ENCODE data around the gene SPATA6L. TPM values are rescaled to one million over a fixed set of nuclear protein-coding genes. Genes with fewer than 3 reads are reported as not detected.

SPATA6L gene
- total and polyA plus RNA-seq, 10 of the 15 experiments (the other 5 are each of a cell fraction or from before 2014, with no cell fraction given) = 0.37 to 1.6 (median 0.91) TPM

GRCh38 chr9:4642351-4642750 is 23.9 kb downstream of the SPATA6L start (continued):
- no peak for TF ChIP-seq ZNF24 (IDR thresholded peaks at IDR 0.05)
- TF ChIP-seq HSF1 (IDR thresholded peaks at IDR 0.05; ENCODE audit: low read depth, low read length) = no peak
- no peak for TF ChIP-seq FOXK2 (IDR thresholded peaks at IDR 0.05)

- CTCF ChIA-PET = interaction anchor here (0.7 to 2.0 kb wide), 7 partner anchors 35 to 760 kb away, joined by 3 to 12 read pairs (median 4); no protein-coding TSS in a partner anchor
- in situ Hi-C loops (cut with MboI) (no loop called here), intact Hi-C loops (cut with micrococcal nuclease; ENCODE audit: unreplicated experiment) (loop anchor here (2.0 kb wide), 1 partner anchor 257 kb away; no protein-coding TSS in a partner anchor)
- Histone ChIP-seq H3K4me3 (no peak overlapping the region), H3K4me2 (ENCODE audit: control insufficient read depth, insufficient read depth) (no peak overlapping the region), H3K27ac (ENCODE audit: control insufficient read depth, insufficient read depth) (no peak overlapping the region), H2AFZ (ENCODE audit: control insufficient read depth, low read depth, low read length) (no peak overlapping the region), H3K4me1 (ENCODE audit: control insufficient read depth, insufficient read depth, low read length) (no peaks in the 10 kb centered on the region), H4K20me1 (ENCODE audit: control insufficient read depth, insufficient read depth) (no peaks in the 10 kb centered on the region), H3K9me3 (replicated peaks; ENCODE audit: control insufficient read depth, insufficient read depth, low read length) (no peaks in the 10 kb centered on the region), H3K79me2 (ENCODE audit: control insufficient read depth, insufficient read depth, low read length) (no peaks in the 10 kb centered on the region), H3K27me3 (replicated peaks in 1 of 2; ENCODE audit: control insufficient read depth in 2 of 2, insufficient read depth in 2 of 2, low read length in 1 of 2) (no peaks in the 10 kb centered on the region), H3K9ac (ENCODE audit: control insufficient read depth, insufficient read depth, low read length) (no peak overlapping the region), H3K36me3 (ENCODE audit: control insufficient read depth in 2 of 2, insufficient read depth in 2 of 2, low read length in 1 of 2) (no peaks in the 10 kb centered on the region)
- DNase-seq (ENCODE audit: low read depth, low spot score) (no peak), FAIRE-seq (no peak), ATAC-seq (0 out of 3 replicates have a peak, but pooled peaks have one; percentile 29)
- RAD21 ChIA-PET (ENCODE audit: unreplicated experiment) = interaction anchor here (0.8 to 1.4 kb wide), 2 partner anchors 257 to 325 kb away, joined by 3 to 4 read pairs; no protein-coding TSS in a partner anchor
- SMC1A ChIA-PET (ENCODE audit: uncharacterized antibody, unreplicated experiment) = interaction anchor here (1.0 to 1.9 kb wide), 4 partner anchors 35 to 323 kb away, joined by 3 to 10 read pairs (median 3); partner anchors contain the start of gene AK3
- TF ChIP-seq POLR2AphosphoS2 (IDR thresholded peaks at IDR 0.05; ENCODE audit: low read depth, low read length) (no peak), TARDBP (IDR thresholded peaks at IDR 0.05; ENCODE audit: borderline replicate concordance) (no peak), CTCF (IDR thresholded peaks at IDR 0.05 in 2 of 3, conservative IDR thresholded peaks at IDR 0.05 in 1 of 3; ENCODE audit: control insufficient read depth in 2 of 3, extremely low read depth in 1 of 3, insufficient read depth in 1 of 3, low read depth in 3 of 3, low read length in 3 of 3) (peak; percentile 21 to 42 (median 31); a peak in 3 of 6 replicates), RAD21 (IDR thresholded peaks at IDR 0.05; ENCODE audit: insufficient read depth, low read depth, low read length) (peak; percentile 60), SMC3 (IDR thresholded peaks at IDR 0.05; ENCODE audit: borderline replicate concordance, low read length) (peak; percentile 58; the same call in 1 of the 2 replicates)
- BruUV-seq (replicated peaks) = no TSS peak
- POLR2A ChIA-PET = no interaction called here
- WGBS (ENCODE audit: insufficient coverage, insufficient replicate concordance, low lambda C conversion rate, missing lambda C conversion rate) = 30% methylated on average over 2 of the region's 2 CpGs
These were observed 26.3 kb downstream of the SPATA6L start for GRCh38 chr9:4640027-4640426.

Data from GM12878 (cell line).